ENCODE data around the gene STK11IP.

STK11IP gene

DNA sequence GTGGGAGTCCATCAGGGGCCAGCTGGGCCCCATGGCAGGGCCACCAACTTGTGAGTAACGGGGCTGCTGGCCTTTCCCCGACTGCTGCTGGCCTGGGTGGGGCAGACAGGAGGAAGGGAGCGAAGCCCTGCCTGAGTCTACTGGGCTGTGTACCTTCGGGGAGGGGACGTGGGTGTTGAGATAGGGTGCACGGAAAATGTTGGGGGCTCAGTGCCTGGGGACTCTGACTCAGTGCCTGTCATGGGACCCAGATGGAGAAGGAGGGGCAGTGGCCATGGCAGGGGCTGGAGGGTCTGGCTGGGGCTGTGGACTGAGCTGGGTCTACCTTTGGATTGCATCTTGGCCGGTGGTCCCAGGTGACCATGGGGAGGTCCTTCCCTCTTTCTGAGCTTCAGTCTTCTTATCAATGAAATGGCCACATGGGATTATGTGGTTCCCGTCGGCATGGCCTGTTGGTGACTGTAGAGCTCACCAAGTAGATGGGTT is 33.8 kb downstream of the STK11IP start:
- no peak overlapping the region for H3K4me2 ChIP-seq (ENCODE audit: low read depth, low read length)
- no peak overlapping the region for H2AFZ ChIP-seq (ENCODE audit: low read length)
- H3K27ac ChIP-seq (ENCODE audit: low read length) = no peak overlapping the region
- H3K36me3 ChIP-seq (replicated peaks; ENCODE audit: insufficient read depth, low read length) = no peaks in the 10 kb centered on the region
- H3K9me2 ChIP-seq (replicated peaks; ENCODE audit: insufficient read depth, low read length) = no peaks in the 10 kb centered on the region
- H3K4me1 ChIP-seq (ENCODE audit: low read length) = no peaks in the 10 kb centered on the region
- H3K9ac ChIP-seq (ENCODE audit: low read length) = no peak overlapping the region
- TF ChIP-seq EZH2phosphoT487 (IDR thresholded peaks at IDR 0.05; ENCODE audit: low read length) (no peak), EZH2 (optimal IDR thresholded peaks at IDR 0.05; ENCODE audit: low read depth, low read length) (no peak)
- TF ChIP-seq, protein P1, sequence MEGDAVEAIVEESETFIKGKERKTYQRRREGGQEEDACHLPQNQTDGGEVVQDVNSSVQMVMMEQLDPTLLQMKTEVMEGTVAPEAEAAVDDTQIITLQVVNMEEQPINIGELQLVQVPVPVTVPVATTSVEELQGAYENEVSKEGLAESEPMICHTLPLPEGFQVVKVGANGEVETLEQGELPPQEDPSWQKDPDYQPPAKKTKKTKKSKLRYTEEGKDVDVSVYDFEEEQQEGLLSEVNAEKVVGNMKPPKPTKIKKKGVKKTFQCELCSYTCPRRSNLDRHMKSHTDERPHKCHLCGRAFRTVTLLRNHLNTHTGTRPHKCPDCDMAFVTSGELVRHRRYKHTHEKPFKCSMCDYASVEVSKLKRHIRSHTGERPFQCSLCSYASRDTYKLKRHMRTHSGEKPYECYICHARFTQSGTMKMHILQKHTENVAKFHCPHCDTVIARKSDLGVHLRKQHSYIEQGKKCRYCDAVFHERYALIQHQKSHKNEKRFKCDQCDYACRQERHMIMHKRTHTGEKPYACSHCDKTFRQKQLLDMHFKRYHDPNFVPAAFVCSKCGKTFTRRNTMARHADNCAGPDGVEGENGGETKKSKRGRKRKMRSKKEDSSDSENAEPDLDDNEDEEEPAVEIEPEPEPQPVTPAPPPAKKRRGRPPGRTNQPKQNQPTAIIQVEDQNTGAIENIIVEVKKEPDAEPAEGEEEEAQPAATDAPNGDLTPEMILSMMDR (IDR thresholded peaks at IDR 0.05; ENCODE audit: low read length) = no peak
- H3K79me2 ChIP-seq (ENCODE audit: low read length) = no peaks in the 10 kb centered on the region
- no peaks in the 10 kb centered on the region for H4K20me1 ChIP-seq (ENCODE audit: insufficient read depth, low read length)
- no peak overlapping the region for H3K4me3 ChIP-seq (ENCODE audit: low read length)
- H3K27me3 ChIP-seq (replicated peaks; ENCODE audit: insufficient read depth, low read length) = peaks cover 91% of the 10 kb centered on the region
- no peaks in the 10 kb centered on the region for H3F3A ChIP-seq (ENCODE audit: insufficient read depth, low read length)
- no peak for DNase-seq
- no peaks in the 10 kb centered on the region for H3K9me3 ChIP-seq (replicated peaks; ENCODE audit: insufficient read depth, low read length)

DNA sequence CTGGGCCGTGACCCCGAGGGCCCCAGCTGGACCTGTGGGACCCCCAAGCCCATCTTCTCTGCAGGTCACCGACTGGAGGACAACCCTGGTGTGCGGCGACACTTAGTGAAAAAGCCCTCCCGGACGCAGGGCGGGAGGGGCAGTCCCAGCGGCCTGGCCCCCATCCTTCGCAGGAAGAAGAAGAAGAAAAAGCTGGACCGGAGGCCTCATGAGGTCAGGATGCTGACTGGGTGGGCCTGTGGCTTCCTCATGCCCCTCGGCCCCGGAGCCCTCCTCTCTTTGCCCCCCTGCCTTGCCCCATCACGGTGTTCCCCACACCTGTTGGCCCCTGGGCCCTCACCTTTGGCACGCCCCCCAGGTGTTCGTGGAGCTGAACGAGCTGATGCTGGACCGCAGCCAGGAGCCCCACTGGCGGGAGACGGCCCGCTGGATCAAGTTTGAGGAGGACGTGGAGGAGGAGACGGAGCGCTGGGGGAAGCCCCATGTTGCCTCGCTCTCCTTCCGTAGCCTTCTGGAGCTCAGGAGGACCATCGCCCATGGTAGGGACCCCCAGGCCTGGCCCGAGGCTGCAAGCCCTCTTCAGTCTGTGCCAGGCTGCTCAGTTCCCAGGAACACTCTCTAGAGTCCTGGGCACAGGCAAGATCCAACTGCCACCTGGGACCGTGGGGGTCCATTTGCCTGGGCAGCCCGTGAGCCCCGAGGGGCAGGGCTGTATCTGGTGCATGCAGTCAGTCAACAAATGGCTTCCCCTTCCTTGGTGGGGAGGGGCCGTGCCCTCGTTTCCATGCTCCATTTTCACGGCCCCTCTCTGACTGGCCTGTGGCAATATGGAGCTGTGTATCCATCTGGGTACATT is 34.5 kb downstream of the STK11IP start:
- Histone ChIP-seq H3K36me3 (replicated peaks; ENCODE audit: insufficient read depth, low read length) (no peaks in the 10 kb centered on the region), H3K27me3 (replicated peaks; ENCODE audit: insufficient read depth, low read length) (peaks cover 91% of the 10 kb centered on the region), H3K4me3 (ENCODE audit: low read length) (no peak overlapping the region), H4K20me1 (ENCODE audit: insufficient read depth, low read length) (no peaks in the 10 kb centered on the region), H2AFZ (ENCODE audit: low read length) (no peak overlapping the region), H3K27ac (ENCODE audit: low read length) (no peak overlapping the region), H3F3A (ENCODE audit: insufficient read depth, low read length) (no peaks in the 10 kb centered on the region), H3K9me3 (replicated peaks; ENCODE audit: insufficient read depth, low read length) (no peaks in the 10 kb centered on the region), H3K4me2 (ENCODE audit: low read depth, low read length) (no peak overlapping the region), H3K9me2 (replicated peaks; ENCODE audit: insufficient read depth, low read length) (no peaks in the 10 kb centered on the region), H3K4me1 (ENCODE audit: low read length) (no peaks in the 10 kb centered on the region), H3K9ac (ENCODE audit: low read length) (no peak overlapping the region), H3K79me2 (ENCODE audit: low read length) (no peaks in the 10 kb centered on the region)
- DNase-seq = no peak
- TF ChIP-seq EZH2 (optimal IDR thresholded peaks at IDR 0.05; ENCODE audit: low read depth, low read length) = no peak
- TF ChIP-seq EZH2phosphoT487 (IDR thresholded peaks at IDR 0.05; ENCODE audit: low read length) = no peak
- TF ChIP-seq, protein P1 (IDR thresholded peaks at IDR 0.05; ENCODE audit: low read length) = no peak

DNA sequence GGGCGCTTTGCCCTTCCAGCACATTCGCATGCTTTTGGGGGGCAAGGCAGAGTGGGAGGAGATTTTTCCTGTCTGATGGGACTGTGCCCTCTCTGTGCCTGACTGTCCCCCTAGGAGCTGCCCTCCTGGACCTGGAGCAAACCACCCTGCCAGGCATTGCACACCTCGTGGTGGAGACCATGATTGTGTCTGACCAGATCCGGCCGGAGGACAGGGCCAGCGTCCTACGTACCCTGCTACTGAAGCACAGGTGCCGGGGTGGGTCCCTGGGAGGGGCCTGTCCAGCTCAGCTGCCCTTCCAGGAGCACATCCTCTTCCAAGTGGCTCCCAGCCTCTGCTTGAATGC is 35.1 kb downstream of the STK11IP start:
- Histone ChIP-seq H3K4me2 (ENCODE audit: low read depth, low read length) (no peak overlapping the region), H3K79me2 (ENCODE audit: low read length) (no peaks in the 10 kb centered on the region), H3K27ac (ENCODE audit: low read length) (no peak overlapping the region), H3K9me2 (replicated peaks; ENCODE audit: insufficient read depth, low read length) (no peaks in the 10 kb centered on the region), H3K4me1 (ENCODE audit: low read length) (no peaks in the 10 kb centered on the region), H3K9me3 (replicated peaks; ENCODE audit: insufficient read depth, low read length) (no peaks in the 10 kb centered on the region), H2AFZ (ENCODE audit: low read length) (no peak overlapping the region), H3K27me3 (replicated peaks; ENCODE audit: insufficient read depth, low read length) (peaks cover 97% of the 10 kb centered on the region), H3F3A (ENCODE audit: insufficient read depth, low read length) (no peaks in the 10 kb centered on the region), H4K20me1 (ENCODE audit: insufficient read depth, low read length) (no peaks in the 10 kb centered on the region), H3K9ac (ENCODE audit: low read length) (no peak overlapping the region), H3K36me3 (replicated peaks; ENCODE audit: insufficient read depth, low read length) (no peaks in the 10 kb centered on the region), H3K4me3 (ENCODE audit: low read length) (no peak overlapping the region)
- DNase-seq = no peak
- TF ChIP-seq EZH2phosphoT487 (IDR thresholded peaks at IDR 0.05; ENCODE audit: low read length) = no peak
